WTC11 (cell line): ENCODE measurements around the gene GRIA2. TPM values are rescaled to one million over a fixed set of nuclear protein-coding genes. Genes with fewer than 3 reads are reported as not detected.

Experiments
- ATAC-seq: fragments of 200-7000 bp; cut with Tn5 transposase; 2 replicates; pipeline ENCODE4 v1.10.0; 2021; ENCODE audit warnings: mild to moderate bottlenecking, moderate library complexity
- CTCF ChIA-PET: fragments of 300-600 bp; sonication (Branson Sonifier 250); formaldehyde crosslinking; loops from one replicate; lab custom pipeline; 2021; ENCODE audit warnings: antibody characterized with exemption; lab: Charles Lee
- POLR2A ChIA-PET: fragments of 350-600 bp; sonication (Branson Sonifier 250); formaldehyde crosslinking; loops from one replicate; lab custom pipeline; 2021; ENCODE audit warnings: antibody characterized with exemption; lab: Charles Lee
- DNase-seq: peaks from one replicate; pipeline ENCODE4 v3.0.0; 2021; ENCODE audit warnings: low spot score
- H3K27ac Mint-ChIP-seq: 2 replicates; pipeline ENCODE4 v1.8.0; 2021; ENCODE audit warnings: mixed read lengths
- H3K27me3 Mint-ChIP-seq: 2 replicates; pipeline ENCODE4 v1.8.0; 2021; ENCODE audit warnings: low read depth, mild to moderate bottlenecking, moderate library complexity, mixed read lengths
- H3K36me3 Mint-ChIP-seq: 2 replicates; pipeline ENCODE4 v1.8.0; 2021; ENCODE audit warnings: mixed read lengths
- H3K4me1 Mint-ChIP-seq: 2 replicates; pipeline ENCODE4 v1.8.0; 2022; ENCODE audit warnings: mixed read lengths
- H3K4me3 Mint-ChIP-seq: 2 replicates; pipeline ENCODE4 v1.8.0; 2021; ENCODE audit warnings: mild to moderate bottlenecking, moderate library complexity, mixed read lengths
- H3K9me3 Mint-ChIP-seq: 2 replicates; pipeline ENCODE4 v1.8.0; 2021; ENCODE audit warnings: mixed read lengths
- AFF4 ChIP-seq: sonication (generic); formaldehyde crosslinking; IDR thresholded peaks from 2 replicates; pipeline ENCODE4 v1.8.1; 2023; ENCODE audit warnings: mild to moderate bottlenecking, missing genetic modification reagents, borderline replicate concordance
- AR ChIP-seq: fragments of 250-450 bp; sonication (Bioruptor Pico); IDR thresholded peaks from 2 replicates; pipeline ENCODE4 v1.9.0; 2021; ENCODE audit warnings: mild to moderate bottlenecking
- ATF2 ChIP-seq: sonication (generic); formaldehyde crosslinking; IDR thresholded peaks from 2 replicates; pipeline ENCODE4 v1.8.1; 2022; ENCODE audit warnings: low read depth, missing genetic modification reagents, borderline replicate concordance
- ATF6 ChIP-seq: sonication (generic); formaldehyde crosslinking; IDR thresholded peaks from 2 replicates; pipeline ENCODE4 v1.8.1; 2023; ENCODE audit warnings: mild to moderate bottlenecking, missing genetic modification reagents
- CDX4 ChIP-seq: fragments of 250-450 bp; sonication (Bioruptor Pico); IDR thresholded peaks from 2 replicates; pipeline ENCODE4 v1.9.0; 2021; ENCODE audit warnings: moderate library complexity, mild to moderate bottlenecking, inconsistent platforms, borderline replicate concordance
- CREB1 ChIP-seq: sonication (generic); formaldehyde crosslinking; IDR thresholded peaks from 2 replicates; pipeline ENCODE4 v1.8.0; 2023; ENCODE audit warnings: mild to moderate bottlenecking, missing genetic modification reagents
- GRHL2 ChIP-seq: fragments of 250-450 bp; sonication (Bioruptor Pico); IDR thresholded peaks from 2 replicates; pipeline ENCODE4 v1.8.0; 2022; ENCODE audit warnings: mild to moderate bottlenecking, moderate library complexity; ENCODE audit not compliant: insufficient replicate concordance, severe bottlenecking
- HMGA2 ChIP-seq: fragments of 250-450 bp; sonication (Bioruptor Pico); IDR thresholded peaks from 2 replicates; pipeline ENCODE4 v1.4.0; 2021; ENCODE audit warnings: mild to moderate bottlenecking, moderate library complexity
- JUN ChIP-seq: sonication (generic); formaldehyde crosslinking; IDR thresholded peaks from 2 replicates; pipeline ENCODE4 v1.8.0; 2023; ENCODE audit warnings: mild to moderate bottlenecking, missing genetic modification reagents
- MXD4 ChIP-seq: fragments of 250-450 bp; sonication (Bioruptor Pico); IDR thresholded peaks from 2 replicates; pipeline ENCODE4 v1.8.0; 2021; ENCODE audit warnings: mild to moderate bottlenecking, moderate library complexity, borderline replicate concordance
- NFE2L1 ChIP-seq: sonication (generic); formaldehyde crosslinking; IDR thresholded peaks from 2 replicates; pipeline ENCODE4 v1.8.1; 2023; ENCODE audit warnings: missing genetic modification reagents
- NR2C2 ChIP-seq: sonication (generic); formaldehyde crosslinking; IDR thresholded peaks from 2 replicates; pipeline ENCODE4 v1.8.0; 2022; ENCODE audit warnings: mild to moderate bottlenecking, missing genetic modification reagents
- NR3C1 ChIP-seq: sonication (generic); formaldehyde crosslinking; conservative IDR thresholded peaks from 2 replicates; pipeline ENCODE4 v1.8.1; 2023; ENCODE audit warnings: low read depth, mild to moderate bottlenecking, missing genetic modification reagents
- RORB ChIP-seq: fragments of 250-450 bp; sonication (Bioruptor Pico); IDR thresholded peaks from 2 replicates; pipeline ENCODE4 v1.9.0; 2021; ENCODE audit warnings: mild to moderate bottlenecking
- ZMAT4 ChIP-seq: fragments of 250-450 bp; sonication (Bioruptor Pico); IDR thresholded peaks from 2 replicates; pipeline ENCODE4 v1.9.0; 2021; ENCODE audit warnings: mild to moderate bottlenecking
- ZNF138 ChIP-seq: sonication (generic); formaldehyde crosslinking; conservative IDR thresholded peaks from 2 replicates; pipeline ENCODE4 v1.8.1; 2022; ENCODE audit warnings: mild to moderate bottlenecking, moderate library complexity, missing genetic modification reagents
- ZNF512 ChIP-seq: sonication (generic); formaldehyde crosslinking; IDR thresholded peaks from 2 replicates; pipeline ENCODE4 v1.8.1; 2022; ENCODE audit warnings: missing genetic modification reagents, borderline replicate concordance
- total RNA-seq: library from RNA; stranded (reverse); gene quantifications from 3 replicates; pipeline ENCODE4 v1.2.3, GENCODE V29; 2021

GRIA2 gene
- total RNA-seq, 1 experiment from 2014 or later: not detected

GRCh38 chr4:157327666-157328065, 107.1 kb downstream of the GRIA2 start:
- no peaks in the 10 kb centered on the region for H3K4me1 Mint-ChIP-seq
- ATAC-seq: no peak
- ChIA-PET CTCF (no interaction called here), POLR2A (no interaction called here)
- no peak for DNase-seq
- no peak overlapping the region for H3K27ac Mint-ChIP-seq
- H3K9me3 Mint-ChIP-seq: no peaks in the 10 kb centered on the region
- H3K36me3 Mint-ChIP-seq: no peaks in the 10 kb centered on the region
- TF ChIP-seq AFF4 (no peak), ATF6 (no peak), ATF2 (CRISPR knock-in tag) (no peak), ZNF138 (CRISPR knock-in tag) (no peak), CREB1 (CRISPR knock-in tag) (no peak), GRHL2 (CRISPR knock-in tag) (no peak), ZMAT4 (CRISPR knock-in tag) (no peak), HMGA2 (no peak), NR2C2 (no peak), MXD4 (CRISPR knock-in tag) (no peak), CDX4 (no peak), NR3C1 (CRISPR knock-in tag) (no peak), JUN (CRISPR knock-in tag) (no peak)
- H3K27me3 Mint-ChIP-seq: no peaks in the 10 kb centered on the region
- H3K4me3 Mint-ChIP-seq: no peak overlapping the region

GRCh38 chr4:157357887-157358286, 137.4 kb downstream of the GRIA2 start:
- no peaks in the 10 kb centered on the region for H3K36me3 Mint-ChIP-seq
- DNase-seq (no peak), ATAC-seq (no peak)
- no peaks in the 10 kb centered on the region for H3K27me3 Mint-ChIP-seq
- TF ChIP-seq AR: no peak
- no peak for TF ChIP-seq ZNF512 (CRISPR knock-in tag)
- TF ChIP-seq RORB: no peak
- no peak for TF ChIP-seq NFE2L1
- no peak overlapping the region for H3K4me3 Mint-ChIP-seq
- no peaks in the 10 kb centered on the region for H3K9me3 Mint-ChIP-seq
- peaks cover 22% of the 10 kb centered on the region for H3K4me1 Mint-ChIP-seq
- no peak overlapping the region for H3K27ac Mint-ChIP-seq
- ChIA-PET POLR2A (no interaction called here), CTCF (no interaction called here)
